ENCODE measurements around the gene CYYR1.

CYYR1 gene

DNA sequence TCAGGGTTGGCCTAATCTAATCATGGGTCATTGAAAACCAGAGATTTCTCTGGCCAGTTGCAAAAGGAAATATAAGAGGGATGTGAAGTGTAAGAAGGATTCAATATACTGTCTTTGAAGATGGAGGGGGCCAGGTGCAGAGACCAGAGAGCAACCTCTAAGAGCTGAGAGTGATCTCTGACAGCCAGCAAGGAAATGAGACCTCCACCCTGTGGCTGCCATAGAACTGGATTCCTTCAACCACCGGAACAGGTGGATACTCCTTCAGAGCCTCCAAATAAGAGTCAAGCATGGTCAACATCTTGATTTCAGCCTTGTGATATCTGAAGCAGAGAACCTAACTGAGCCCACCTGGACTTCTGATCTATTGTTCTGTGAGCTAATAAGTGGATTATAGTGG is 128.4 kb downstream of the CYYR1 start:
- Histone ChIP-seq H3K27ac (no peak overlapping the region), H3K4me3 (no peak overlapping the region)
- TF ChIP-seq, protein P1, sequence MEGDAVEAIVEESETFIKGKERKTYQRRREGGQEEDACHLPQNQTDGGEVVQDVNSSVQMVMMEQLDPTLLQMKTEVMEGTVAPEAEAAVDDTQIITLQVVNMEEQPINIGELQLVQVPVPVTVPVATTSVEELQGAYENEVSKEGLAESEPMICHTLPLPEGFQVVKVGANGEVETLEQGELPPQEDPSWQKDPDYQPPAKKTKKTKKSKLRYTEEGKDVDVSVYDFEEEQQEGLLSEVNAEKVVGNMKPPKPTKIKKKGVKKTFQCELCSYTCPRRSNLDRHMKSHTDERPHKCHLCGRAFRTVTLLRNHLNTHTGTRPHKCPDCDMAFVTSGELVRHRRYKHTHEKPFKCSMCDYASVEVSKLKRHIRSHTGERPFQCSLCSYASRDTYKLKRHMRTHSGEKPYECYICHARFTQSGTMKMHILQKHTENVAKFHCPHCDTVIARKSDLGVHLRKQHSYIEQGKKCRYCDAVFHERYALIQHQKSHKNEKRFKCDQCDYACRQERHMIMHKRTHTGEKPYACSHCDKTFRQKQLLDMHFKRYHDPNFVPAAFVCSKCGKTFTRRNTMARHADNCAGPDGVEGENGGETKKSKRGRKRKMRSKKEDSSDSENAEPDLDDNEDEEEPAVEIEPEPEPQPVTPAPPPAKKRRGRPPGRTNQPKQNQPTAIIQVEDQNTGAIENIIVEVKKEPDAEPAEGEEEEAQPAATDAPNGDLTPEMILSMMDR (IDR thresholded peaks at IDR 0.05) = no peak
- no peak for DNase-seq (ENCODE audit: low spot score)

DNA sequence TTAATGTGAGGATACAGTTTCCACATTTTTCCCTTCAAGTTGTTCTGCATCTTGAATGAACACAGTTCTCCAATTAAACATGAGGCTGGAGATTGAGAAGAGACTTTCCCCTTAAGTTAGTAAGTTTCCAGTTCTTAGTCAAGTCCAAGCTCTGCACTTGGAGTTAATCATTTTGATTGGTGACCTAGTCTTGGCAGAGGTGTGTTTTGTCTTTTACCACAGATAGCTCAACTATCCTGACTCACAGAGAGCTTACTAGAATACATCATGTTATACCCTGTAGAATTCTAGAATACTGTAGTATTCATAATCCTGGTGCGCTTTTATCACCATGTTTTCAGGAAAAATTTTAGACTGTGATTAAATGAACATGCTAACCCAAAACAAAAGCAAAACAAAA is 129.2 kb downstream of the CYYR1 start:
- TF ChIP-seq, protein P1 (IDR thresholded peaks at IDR 0.05) = no peak
- no peak overlapping the region for H3K27ac ChIP-seq

DNA sequence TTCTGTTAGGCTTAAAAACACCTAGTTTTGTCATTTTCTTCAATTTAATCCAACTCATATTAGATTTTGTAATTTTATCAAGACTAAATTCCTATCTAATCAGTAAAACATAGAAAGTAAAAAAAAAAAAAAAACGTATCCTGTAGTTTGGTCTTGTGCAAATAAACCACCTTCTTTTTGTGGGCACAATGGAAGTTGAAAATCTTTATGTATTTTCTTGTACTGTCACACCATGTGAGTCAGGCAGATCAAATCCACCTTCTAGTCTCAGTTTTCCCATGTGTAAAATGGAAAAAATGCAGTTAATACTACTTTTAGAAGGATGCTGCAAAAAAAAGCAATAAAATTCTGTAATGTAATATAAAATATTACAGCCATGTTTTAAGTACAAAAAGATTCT is 129.8 kb downstream of the CYYR1 start:
- DNase-seq (ENCODE audit: low spot score) = no peak
- Histone ChIP-seq H3K27ac (no peak overlapping the region), H3K4me3 (no peak overlapping the region)
- TF ChIP-seq, protein P1 (IDR thresholded peaks at IDR 0.05) = no peak

More for the DNA sequence above, 129.2 kb downstream of the CYYR1 start:
- no peak overlapping the region for H3K4me3 ChIP-seq
- DNase-seq (ENCODE audit: low spot score) = no peak

DNA sequence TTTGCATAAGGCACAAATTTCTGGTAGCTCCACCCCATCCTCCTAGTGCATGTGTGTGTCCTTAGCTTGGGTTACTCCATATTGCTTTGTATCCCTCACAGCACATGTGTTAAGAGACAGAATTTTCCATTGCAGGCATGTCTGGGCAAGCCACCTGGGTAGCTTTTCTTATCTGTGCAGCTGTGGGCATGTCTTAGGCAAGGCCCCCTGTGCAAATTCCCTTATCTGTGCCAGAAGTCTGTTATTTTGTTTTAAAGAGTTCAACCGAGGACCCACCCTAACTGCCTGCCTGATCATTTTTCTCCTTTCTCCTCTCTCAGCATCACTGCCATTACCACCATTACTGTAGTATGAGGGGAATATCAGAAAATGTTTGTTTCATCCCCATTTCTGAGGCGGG is 131.9 kb downstream of the CYYR1 start:
- TF ChIP-seq, protein P1 (IDR thresholded peaks at IDR 0.05) = no peak
- DNase-seq (ENCODE audit: low spot score) = no peak
- Histone ChIP-seq H3K27ac (no peak overlapping the region), H3K4me3 (no peak overlapping the region)

DNA sequence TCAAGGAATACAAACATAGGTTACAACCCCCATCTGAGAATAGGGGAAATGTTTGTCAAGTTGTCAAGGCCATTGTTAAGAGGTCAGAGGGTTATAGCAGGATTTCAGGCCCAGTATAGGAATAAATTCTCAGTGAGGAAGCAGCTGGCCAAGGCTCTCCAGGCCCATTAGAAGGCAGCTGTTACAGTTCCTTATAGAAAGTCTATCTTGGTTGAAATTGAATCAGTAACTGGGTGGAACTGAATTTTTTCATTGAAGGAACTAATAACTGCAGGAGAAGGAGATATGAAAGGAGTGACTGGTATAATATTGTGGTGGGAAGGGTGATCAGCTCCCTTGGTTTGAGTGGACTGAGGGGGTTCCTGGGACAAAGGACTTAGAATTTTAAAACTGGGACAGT is 134.1 kb downstream of the CYYR1 start:
- TF ChIP-seq, protein P1 (IDR thresholded peaks at IDR 0.05) = no peak
- DNase-seq (ENCODE audit: low spot score) = no peak
- H3K27ac ChIP-seq = no peak overlapping the region
- no peak overlapping the region for H3K4me3 ChIP-seq

DNA sequence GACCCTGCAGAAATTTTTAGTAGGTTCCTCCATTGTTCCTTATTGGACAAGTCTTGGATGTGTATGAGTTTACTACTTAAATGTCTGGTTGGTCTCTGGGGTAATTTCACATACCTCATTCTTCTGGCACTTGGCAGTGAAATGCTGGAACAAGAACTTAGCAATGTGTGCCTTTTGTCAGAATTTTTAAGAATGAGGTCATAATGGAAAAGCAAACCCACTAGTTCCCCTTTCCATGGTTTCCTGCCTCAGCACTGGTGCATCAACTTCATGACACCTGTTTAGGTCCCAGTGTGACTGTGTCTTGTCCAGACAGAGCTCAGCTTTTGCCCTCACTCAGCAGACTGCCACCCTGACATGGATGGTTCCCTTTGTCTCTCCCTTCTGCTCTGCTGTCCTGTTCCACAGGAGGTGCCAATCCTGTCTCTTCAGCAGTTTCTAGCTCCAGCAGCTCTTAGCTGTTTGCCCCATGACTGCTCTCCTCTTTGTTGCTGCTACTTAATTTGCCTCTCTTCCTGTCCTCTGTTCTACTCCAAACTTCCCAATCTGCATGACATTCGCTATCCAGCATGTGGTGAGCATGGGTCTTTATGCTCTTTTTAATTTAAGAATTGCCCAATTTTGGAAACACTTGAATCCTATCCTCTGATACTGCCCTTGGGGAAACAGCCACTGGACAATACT is 135.6 kb downstream of the CYYR1 start:
- H3K27ac ChIP-seq = no peak overlapping the region
- no peak overlapping the region for H3K4me3 ChIP-seq
- no peak for DNase-seq (ENCODE audit: low spot score)
- TF ChIP-seq, protein P1 (IDR thresholded peaks at IDR 0.05) = no peak

DNA sequence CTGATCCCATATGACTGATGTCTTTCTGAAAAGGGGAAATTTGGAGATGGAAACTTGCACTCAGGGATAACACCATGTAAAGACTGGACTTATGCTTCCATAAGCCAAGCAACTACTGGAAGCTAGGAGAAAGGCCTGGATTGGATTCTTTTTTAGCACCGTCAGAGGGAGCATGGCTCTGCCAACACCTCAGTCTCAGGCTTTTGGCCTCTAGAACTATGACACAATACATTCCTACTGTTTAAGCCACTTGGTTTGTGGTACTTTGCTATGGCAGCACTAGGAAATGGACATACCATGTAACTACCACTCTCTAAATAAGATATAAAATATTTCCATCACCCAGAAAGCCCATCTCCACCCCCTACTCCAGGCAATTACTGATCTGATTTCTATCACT is 139.7 kb downstream of the CYYR1 start:
- no peak for DNase-seq (ENCODE audit: low spot score)
- TF ChIP-seq, protein P1 (IDR thresholded peaks at IDR 0.05) = no peak
- Histone ChIP-seq H3K4me3 (no peak overlapping the region), H3K27ac (no peak overlapping the region)
